Liver (tissue), 9 donors: ENCODE measurements around the gene VPS13C. TPM values are rescaled to one million over a fixed set of nuclear protein-coding genes. Genes with fewer than 3 reads are reported as not detected.

Experiments used
- DNase-seq: peaks from one replicate; pipeline ENCODE4 v3.0.0-alpha.2; 2017; ENCODE audit warnings: low spot score
- H3K27ac ChIP-seq, 2 donors: one replicate each; pipeline ENCODE4 v1.7.0; 2013; ENCODE audit warnings: inconsistent platforms in 2 of 2, low read length in 2 of 2, control low read depth in 1 of 2, low read depth in 1 of 2, mild to moderate bottlenecking in 1 of 2
- H3K27me3 ChIP-seq, 4 donors: one replicate each; pipeline versions ENCODE4 v1.6.1 to v1.7.0; 2013; ENCODE audit warnings: low read length in 3 of 4, inconsistent platforms in 1 of 4, mild to moderate bottlenecking in 1 of 4, moderate library complexity in 1 of 4; ENCODE audit not compliant: control insufficient read depth in 4 of 4, insufficient read depth in 4 of 4
- H3K36me3 ChIP-seq, 4 donors: one replicate each; pipeline versions ENCODE4 v1.6.1 to v1.7.0; 2013; ENCODE audit warnings: low read length in 3 of 4, mild to moderate bottlenecking in 3 of 4, low read depth in 1 of 4, moderate library complexity in 1 of 4; ENCODE audit not compliant: control insufficient read depth in 4 of 4, insufficient read depth in 3 of 4
- H3K4me1 ChIP-seq, 4 donors: one replicate each; pipeline versions ENCODE4 v1.6.1 to v1.7.0; 2013; ENCODE audit warnings: low read length in 3 of 4, mild to moderate bottlenecking in 3 of 4, moderate library complexity in 1 of 4; ENCODE audit not compliant: control insufficient read depth in 4 of 4, insufficient read depth in 4 of 4
- H3K4me3 ChIP-seq, 3 donors: one replicate each; pipeline versions ENCODE4 v1.6.1 to v1.7.0; 2013; ENCODE audit warnings: low read length in 3 of 3, control low read depth in 1 of 3, low read depth in 1 of 3, mild to moderate bottlenecking in 1 of 3
- H3K9ac ChIP-seq, 2 donors: one replicate each; pipeline ENCODE4 v1.7.0; 2013; ENCODE audit warnings: low read length in 2 of 2, mild to moderate bottlenecking in 2 of 2, moderate library complexity in 2 of 2, control low read depth in 1 of 2, low read depth in 1 of 2
- H3K9me3 ChIP-seq, 4 donors: one replicate each; pipeline versions ENCODE4 v1.6.1 to v1.7.0; 2013; ENCODE audit warnings: low read length in 3 of 4; ENCODE audit not compliant: control insufficient read depth in 4 of 4
- CTCF ChIP-seq: fragments of 150-350 bp; IDR thresholded peaks from 2 replicates; pipeline ENCODE4 v1.5.1; 2017; ENCODE audit warnings: improper control_type of control experiment, low read depth, low read length; ENCODE audit not compliant: missing input control
- EGR1 ChIP-seq, 2 donors: IDR thresholded peaks; 2 replicates each; pipeline ENCODE4 v1.6.1; 2016 to 2018; ENCODE audit warnings: antibody characterized with exemption in 2 of 2, low read depth in 2 of 2
- FOXA1 ChIP-seq: IDR thresholded peaks from 2 replicates; pipeline ENCODE4 v1.6.1; 2016; ENCODE audit warnings: antibody characterized with exemption
- FOXA2 ChIP-seq: IDR thresholded peaks from 2 replicates; pipeline ENCODE4 v1.6.1; 2016; ENCODE audit warnings: antibody characterized with exemption
- GABPA ChIP-seq, 2 donors: IDR thresholded peaks in 1 of 2; conservative IDR thresholded peaks in 1 of 2; 2 replicates each; pipeline ENCODE4 v1.6.1; 2016; ENCODE audit warnings: antibody characterized with exemption in 2 of 2, mild to moderate bottlenecking in 1 of 2, moderate library complexity in 1 of 2
- HNF4G ChIP-seq: IDR thresholded peaks from 2 replicates; pipeline ENCODE4 v1.6.1; 2016; ENCODE audit warnings: antibody characterized with exemption
- JUND ChIP-seq, 2 donors: IDR thresholded peaks; 2 replicates each; pipeline ENCODE4 v1.6.1; 2016; ENCODE audit warnings: antibody characterized with exemption in 2 of 2
- MAX ChIP-seq: IDR thresholded peaks from 2 replicates; pipeline ENCODE4 v1.6.1; 2016; ENCODE audit warnings: antibody characterized with exemption
- NR2F2 ChIP-seq: IDR thresholded peaks from 2 replicates; pipeline ENCODE4 v1.6.1; 2016; ENCODE audit warnings: antibody characterized with exemption
- RAD21 ChIP-seq, 2 donors: IDR thresholded peaks; 2 replicates each; pipeline ENCODE4 v1.6.1; 2016; ENCODE audit warnings: antibody characterized with exemption in 2 of 2, mild to moderate bottlenecking in 2 of 2
- RXRA ChIP-seq, 2 donors: IDR thresholded peaks; 2 replicates each; pipeline ENCODE4 v1.6.1; 2017 to 2018; ENCODE audit warnings: antibody characterized with exemption in 2 of 2, mild to moderate bottlenecking in 1 of 2
- SP1 ChIP-seq: IDR thresholded peaks from 2 replicates; pipeline ENCODE4 v1.6.1; 2018; ENCODE audit warnings: antibody characterized with exemption, mild to moderate bottlenecking
- TAF1 ChIP-seq: conservative IDR thresholded peaks from 2 replicates; pipeline ENCODE4 v1.6.1; 2016; ENCODE audit warnings: antibody characterized with exemption, mild to moderate bottlenecking
- YY1 ChIP-seq: IDR thresholded peaks from 2 replicates; pipeline ENCODE4 v1.6.1; 2016; ENCODE audit warnings: antibody characterized with exemption, mild to moderate bottlenecking
- ZBTB33 ChIP-seq: IDR thresholded peaks from 2 replicates; pipeline ENCODE4 v1.6.1; 2016; ENCODE audit warnings: antibody characterized with exemption
- WGBS: extraction: QIAGEN DNeasy Blood & Tissue Kit; methylation state at CpG from one replicate; pipeline ENCODE4 v1.1.7; 2013; 5-methylcytosine and 5-hydroxymethylcytosine counted together
- polyA plus RNA-seq, 2 donors: library from polyadenylated mRNA; stranded (reverse) in 1 of 2; unstranded in 1 of 2; fragments of 200-250 nt in 1 of 2; fragments of >200 nt in 1 of 2; fragmentation: Nextera tagmentation in 1 of 2; extraction: Ambion mirVana in 1 of 2; gene quantifications; one replicate each; pipeline versions ENCODE4 v1.2.1 to v1.2.3, GENCODE V29; 2013 to 2015
- total RNA-seq, 2 donors: library from RNA; depleted of rRNA; stranded (reverse); fragments of >200 nt; gene quantifications; one replicate each; pipeline ENCODE4 v1.2.3, GENCODE V29; 2014
- donor health status: healthy.
- donor health status: healthy.
- donor health status: healthy.
- donor health status: healthy.
- donor health status: healthy.

VPS13C gene
- total and polyA plus RNA-seq, 4 donors = 5.4 to 42.0 (median 17.4) TPM

- no peak overlapping the region for H3K27ac ChIP-seq
- H3K9me3 ChIP-seq = no peaks in the 10 kb centered on the region
- TF ChIP-seq MAX = no peak
- no peak for TF ChIP-seq NR2F2
- TF ChIP-seq RAD21 (IDR thresholded peaks at IDR 0.05) = no peak
- H3K36me3 ChIP-seq = no peaks in the 10 kb centered on the region
- H3K4me3 ChIP-seq = no peak overlapping the region
- H3K4me1 ChIP-seq = no peaks in the 10 kb centered on the region
- no peak for DNase-seq
- no peaks in the 10 kb centered on the region for H3K27me3 ChIP-seq
- no peak overlapping the region for H3K9ac ChIP-seq
- WGBS = 86% methylated on average over 9 of the region's 9 CpGs
Measured at GRCh38 chr15:61819386-61819785, 240.9 kb downstream of the VPS13C start.

- H3K27ac ChIP-seq = no peak overlapping the region
- no peaks in the 10 kb centered on the region for H3K4me1 ChIP-seq
- H3K27me3 ChIP-seq = no peaks in the 10 kb centered on the region
- no peaks in the 10 kb centered on the region for H3K36me3 ChIP-seq
- WGBS = 98% methylated on average over 2 of the region's 2 CpGs
- H3K9me3 ChIP-seq = no peaks in the 10 kb centered on the region
- no peak overlapping the region for H3K4me3 ChIP-seq
- TF ChIP-seq NR2F2 = no peak
- TF ChIP-seq SP1 = no peak
- no peak for TF ChIP-seq FOXA1
- no peak for DNase-seq
- H3K9ac ChIP-seq = no peak overlapping the region
Measured at GRCh38 chr15:61818801-61819200, 241.4 kb downstream of the VPS13C start.

- no peaks in the 10 kb centered on the region for H3K9me3 ChIP-seq
- H3K4me3 ChIP-seq = no peak overlapping the region
- no peak overlapping the region for H3K27ac ChIP-seq
- H3K36me3 ChIP-seq = no peaks in the 10 kb centered on the region
- H3K9ac ChIP-seq = no peak overlapping the region
- H3K27me3 ChIP-seq = no peaks in the 10 kb centered on the region
- no peaks in the 10 kb centered on the region for H3K4me1 ChIP-seq
- no peak for DNase-seq
- WGBS = 81% methylated on average over 7 of the region's 7 CpGs
- no peak for TF ChIP-seq RXRA (IDR thresholded peaks at IDR 0.05)
- TF ChIP-seq ZBTB33 = no peak
- TF ChIP-seq CTCF = no peak
- no peak for TF ChIP-seq FOXA2
- TF ChIP-seq YY1 = no peak
- TF ChIP-seq HNF4G = no peak
- TF ChIP-seq RAD21 (IDR thresholded peaks at IDR 0.05) = no peak
- no peak for TF ChIP-seq JUND (IDR thresholded peaks at IDR 0.05)
- no peak for TF ChIP-seq NR2F2
- TF ChIP-seq EGR1 (IDR thresholded peaks at IDR 0.05; ENCODE audit: low read depth in 2 of 2) = no peak
- no peak for TF ChIP-seq SP1
- no peak for TF ChIP-seq FOXA1
- no peak for TF ChIP-seq GABPA (IDR thresholded peaks at IDR 0.05 in 1 of 2, conservative IDR thresholded peaks at IDR 0.05 in 1 of 2)
- TF ChIP-seq TAF1 = no peak
Measured at GRCh38 chr15:61816856-61817255, 243.4 kb downstream of the VPS13C start.
